GM04504 (cell line): ENCODE measurements around the gene KCNT2.
"Not testable (repeated sequence)": the region's sequence is repeated elsewhere in the genome, so short reads cannot be mapped to it uniquely, and the experiment has no call there.

Experiments
- DNase-seq: peaks from one replicate; pipeline ENCODE4 v3.0.0-alpha.2; 2012; ENCODE audit warnings: low read depth

Gene KCNT2

GRCh38 chr1:196312739-196313138 is 295.5 kb downstream of the KCNT2 start:
- DNase-seq, result no peak

- peak; percentile 10 for DNase-seq
These were observed 298.9 kb downstream of the KCNT2 start for GRCh38 chr1:196309386-196309785.

DNA sequence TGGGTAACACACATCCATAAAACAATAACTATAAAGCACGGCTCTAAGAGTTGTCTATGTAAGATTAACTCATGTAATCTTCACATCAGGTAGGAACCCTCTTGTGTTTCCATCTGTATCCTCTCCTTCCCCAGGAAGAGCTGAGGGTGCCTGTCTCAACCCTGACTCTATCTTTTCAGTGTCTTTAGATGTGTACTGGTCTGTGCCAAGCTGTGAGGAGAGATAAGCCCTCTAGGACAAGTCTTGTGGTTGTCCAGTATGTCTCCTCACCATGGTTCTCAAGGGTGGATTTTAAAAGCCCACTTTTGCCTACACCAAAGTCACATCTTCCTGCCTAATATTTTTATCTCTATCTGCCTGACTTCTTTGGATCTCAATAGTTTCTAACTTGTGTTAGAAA is 300.1 kb downstream of the KCNT2 start:
- DNase-seq, result no peak

GRCh38 chr1:196306421-196306820 is 301.8 kb downstream of the KCNT2 start:
- DNase-seq, result no peak

DNA sequence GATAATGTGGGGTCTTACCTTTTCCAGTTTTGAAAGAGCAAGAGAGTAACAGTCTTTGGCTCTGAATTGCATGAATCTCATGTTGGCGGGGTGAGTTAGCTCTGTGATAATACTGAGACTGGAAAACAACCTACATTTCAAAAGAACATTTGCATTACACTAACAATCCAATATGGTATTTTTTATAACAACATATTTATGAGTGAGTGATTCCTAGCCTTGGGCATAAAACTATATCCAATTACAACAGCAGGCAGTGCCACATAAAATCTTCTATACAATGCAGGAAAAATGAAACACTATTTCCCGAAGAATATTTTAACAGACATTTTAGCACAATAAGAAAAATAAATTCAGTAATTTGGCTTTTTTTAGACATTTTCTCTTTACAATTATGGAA is 303.0 kb downstream of the KCNT2 start:
- DNase-seq, result no peak

DNA sequence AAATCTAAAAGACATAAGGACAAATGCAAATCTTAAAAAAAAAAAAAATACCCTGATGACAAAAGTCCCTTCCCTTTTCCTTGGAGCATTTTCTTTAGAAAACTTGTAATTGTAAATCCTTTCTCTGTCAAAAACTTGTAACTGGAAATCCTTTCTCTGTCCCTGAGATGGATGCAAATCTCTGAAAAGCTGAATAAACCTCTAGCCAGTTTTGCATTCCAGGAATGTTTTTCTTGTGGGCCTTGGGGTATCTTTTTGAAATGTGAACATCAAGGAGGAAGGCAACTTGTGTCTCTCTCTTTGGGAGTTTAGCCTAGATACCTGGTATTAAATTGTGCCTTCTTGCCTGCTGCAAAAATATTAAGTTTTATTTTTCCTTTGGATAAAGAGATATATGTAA is 305.3 kb downstream of the KCNT2 start:
- DNase-seq, result no peak

GRCh38 chr1:196302420-196302819 is 305.8 kb downstream of the KCNT2 start:
- no peak for DNase-seq

- DNase-seq, result no peak
These were observed 312.5 kb downstream of the KCNT2 start for GRCh38 chr1:196295766-196296165.

GRCh38 chr1:196278816-196279215 is 329.4 kb downstream of the KCNT2 start:
- DNase-seq, result no peak

DNA sequence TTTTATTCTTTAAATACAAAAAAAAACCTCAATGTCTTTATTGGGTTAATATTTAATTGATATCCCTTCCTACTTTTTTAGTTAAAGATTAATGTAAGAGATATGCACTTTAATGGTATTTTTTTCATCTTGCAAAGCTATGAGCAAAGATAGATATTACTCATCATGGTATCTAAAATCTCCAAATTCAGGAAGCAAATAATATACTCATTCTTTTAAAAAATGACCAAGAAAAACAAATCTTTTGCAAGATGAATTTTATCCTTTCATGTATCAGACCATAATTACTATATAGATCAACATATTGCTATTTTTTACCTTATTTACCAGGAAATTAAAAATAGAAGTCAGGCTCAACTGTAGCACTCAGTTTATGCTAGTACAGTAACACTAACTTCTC is 330.4 kb downstream of the KCNT2 start:
- no peak for DNase-seq

GRCh38 chr1:196271212-196271947 is 336.9 kb downstream of the KCNT2 start:
- DNase-seq, result no peak

- DNase-seq, result not testable (repeated sequence)
These were observed 345.2 kb downstream of the KCNT2 start for GRCh38 chr1:196263086-196263485.

DNA sequence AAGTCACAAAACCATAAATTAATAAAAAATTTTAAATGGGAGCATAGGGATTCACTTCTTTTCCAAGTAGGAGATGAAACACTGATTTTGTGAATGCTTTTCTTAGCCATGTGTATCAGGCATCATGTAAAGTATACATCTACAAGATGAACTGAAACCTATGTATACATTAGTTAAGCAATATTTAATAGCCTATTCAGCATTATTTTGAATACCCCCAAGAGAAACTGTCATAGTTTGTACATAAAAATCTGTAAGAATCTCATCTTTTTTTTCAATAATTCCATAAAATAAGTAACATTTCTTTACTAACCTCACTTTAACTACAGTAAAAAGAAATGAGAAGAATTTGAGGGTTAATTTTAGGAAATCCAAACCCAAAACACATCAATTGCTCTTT is 348.0 kb downstream of the KCNT2 start:
- DNase-seq, result no peak

- no peak for DNase-seq
These were observed 348.9 kb downstream of the KCNT2 start for GRCh38 chr1:196259316-196259715.

GRCh38 chr1:196255762-196256161 is 352.5 kb downstream of the KCNT2 start:
- DNase-seq, result no peak

DNA sequence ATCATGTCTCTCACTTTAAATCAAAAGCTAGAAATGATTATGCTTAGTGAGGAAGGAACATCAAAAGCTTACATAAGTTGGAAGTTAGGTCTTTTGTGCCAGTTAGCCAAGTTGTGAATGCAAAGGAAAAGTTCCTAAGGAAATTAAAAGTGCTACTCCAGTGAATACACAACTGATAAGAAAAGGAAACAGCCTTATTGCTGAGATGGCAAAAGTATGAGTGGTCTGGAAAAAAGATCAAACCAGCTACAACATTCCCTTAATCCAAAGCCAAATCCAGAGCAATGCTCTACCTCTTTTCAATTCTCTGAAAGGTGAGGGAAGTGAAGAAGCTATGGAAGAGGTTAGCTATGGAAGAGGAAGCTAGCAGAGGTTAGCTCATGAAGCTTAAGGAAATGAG is 378.7 kb downstream of the KCNT2 start:
- no peak for DNase-seq

- no peak for DNase-seq
These were observed 393.4 kb downstream of the KCNT2 start for GRCh38 chr1:196214866-196215265.

DNA sequence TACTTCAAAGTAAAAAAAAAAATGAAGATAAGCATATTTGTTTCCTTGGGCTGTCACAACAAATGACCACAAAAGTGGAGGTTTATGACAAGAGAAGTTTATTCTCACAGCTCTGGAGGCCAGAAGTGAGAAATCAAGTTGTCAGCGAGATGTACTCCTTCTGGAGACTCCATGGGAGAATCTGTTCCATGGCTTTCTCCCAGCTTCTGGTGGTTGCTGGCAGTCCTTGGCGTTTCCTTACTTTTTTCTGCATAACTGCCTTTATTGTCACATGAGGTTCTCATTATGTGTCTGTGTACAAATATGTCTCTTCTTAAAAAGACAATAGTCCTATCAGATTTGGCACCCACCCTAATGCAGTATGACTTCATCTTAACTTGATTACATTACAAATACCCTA is 398.3 kb downstream of the KCNT2 start:
- DNase-seq, result peak; percentile 84

DNA sequence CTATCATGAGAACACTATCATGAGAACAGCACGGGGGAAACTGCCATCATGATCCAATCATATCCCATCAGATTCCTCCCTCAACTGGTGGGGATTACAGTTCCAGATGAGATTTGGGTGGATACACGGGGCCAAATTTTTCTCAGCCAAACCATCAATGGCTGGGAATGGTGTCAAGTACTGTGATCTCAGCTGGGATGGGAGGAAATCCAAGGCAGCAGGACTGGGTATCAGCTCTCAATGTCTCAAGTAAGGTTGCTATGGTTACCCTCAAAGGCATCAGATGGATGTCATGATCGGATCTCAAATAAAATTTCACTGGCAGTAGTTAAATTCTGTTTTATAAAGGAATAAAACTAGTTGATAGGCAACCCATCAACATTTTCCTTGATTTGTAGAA is 399.0 kb downstream of the KCNT2 start:
- DNase-seq, result no peak

GRCh38 chr1:196207612-196208217 is 400.5 kb downstream of the KCNT2 start:
- no peak for DNase-seq

GRCh38 chr1:196205882-196206281 is 402.4 kb downstream of the KCNT2 start:
- DNase-seq, result no peak

DNA sequence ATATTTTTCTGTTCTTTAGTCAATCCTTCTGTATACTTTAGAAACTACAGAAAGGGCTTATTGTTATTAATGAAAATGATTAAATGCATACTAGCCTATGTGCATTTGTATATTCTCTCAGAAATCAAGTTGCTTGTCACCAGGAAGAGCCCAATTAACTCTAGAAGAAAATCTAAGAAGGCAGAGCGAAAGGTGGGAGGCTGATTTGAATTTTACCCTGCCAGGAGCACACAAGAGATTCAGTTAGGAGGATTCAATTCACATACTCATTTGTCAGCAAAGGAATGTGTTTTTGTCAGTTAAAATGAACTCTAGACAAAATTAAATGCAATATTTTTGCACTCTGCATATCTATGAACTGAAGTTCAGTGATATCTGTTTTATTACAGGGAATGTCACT is 411.8 kb downstream of the KCNT2 start:
- no peak for DNase-seq

DNA sequence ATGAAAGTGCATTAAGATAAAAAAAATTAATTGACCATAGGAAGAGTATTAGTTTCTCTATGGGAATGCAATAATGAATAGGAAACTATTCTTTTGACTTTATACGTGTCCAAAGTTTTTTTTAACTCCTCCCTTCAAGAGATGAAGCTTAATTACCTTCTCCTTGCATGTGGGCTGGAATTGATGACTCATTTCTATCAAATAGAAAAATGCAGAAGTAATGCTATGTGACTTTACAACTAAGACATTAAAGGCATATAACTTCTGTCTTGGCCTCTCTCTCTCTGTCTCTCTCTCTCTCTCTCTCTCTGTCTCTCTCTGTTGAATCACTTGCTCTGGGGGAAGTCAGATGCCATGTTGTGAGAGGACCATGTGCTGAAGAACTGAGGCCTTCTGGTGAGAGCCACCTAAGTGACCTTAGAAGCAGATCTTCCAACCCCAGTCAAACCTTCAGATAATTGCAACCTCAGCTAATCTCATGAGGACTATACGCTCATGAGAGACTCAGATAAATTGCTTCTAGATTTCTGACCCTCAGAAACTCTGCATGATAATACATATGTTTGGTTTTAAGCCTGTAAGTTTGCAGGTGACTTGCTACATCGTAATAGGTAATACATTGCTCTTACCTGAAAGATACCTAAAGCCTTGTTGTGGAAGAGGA is 414.2 kb downstream of the KCNT2 start:
- no peak for DNase-seq
